Omental fat pad (tissue), 4 donors: ENCODE data around the gene TBC1D22A. TPM values are rescaled to one million over a fixed set of nuclear protein-coding genes. Genes with fewer than 3 reads are reported as not detected.
A peak's percentile ranks its signal among the peaks of the same experiment; 100 is the strongest.

Experiments used
- ATAC-seq: fragments of 150-250 bp; one replicate; pipeline ENCODE4 v1.9.1; 2016; ENCODE audit warnings: mild to moderate bottlenecking, moderate library complexity; ENCODE audit not compliant: low FRiP score
- DNase-seq: peaks from one replicate; pipeline ENCODE4 v3.0.0-alpha.2; 2019; ENCODE audit warnings: low spot score
- total RNA-seq, 4 donors: library from RNA; depleted of rRNA; stranded (reverse); fragments of >200 nt; gene quantifications; one replicate each; pipeline ENCODE4 v1.1.0, GENCODE V29; 2016
- TF ChIP-seq, protein P1 (sequence below), 3 donors: fragments of 450-650 bp; IDR thresholded peaks; one replicate each; pipeline ENCODE4 v1.5.1; 2016 to 2017; ENCODE audit warnings: antibody characterized with exemption in 3 of 3, mild to moderate bottlenecking in 3 of 3, moderate library complexity in 2 of 3

The TBC1D22A gene
- total RNA-seq, 4 donors from 2014 or later: 21.3 to 31.2 (median 24.5) TPM

DNA sequence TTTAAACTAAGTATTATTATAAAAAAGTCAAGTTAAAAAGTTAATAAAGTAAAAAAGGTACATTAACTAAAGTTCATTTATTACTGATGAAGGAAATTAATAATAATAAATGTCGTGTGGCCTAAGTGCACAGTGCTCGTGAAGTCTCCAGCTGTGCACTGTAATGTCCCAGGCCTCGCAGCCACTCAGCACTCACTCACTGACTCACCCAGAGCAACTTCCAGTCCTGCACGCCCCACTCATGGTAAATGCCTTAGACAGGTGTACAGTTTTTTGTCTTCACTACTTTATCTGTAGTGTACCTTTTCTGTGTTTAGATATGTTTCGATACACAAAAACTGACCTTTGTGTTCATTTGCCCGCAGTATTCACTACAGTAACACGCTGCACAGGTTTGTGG is 175.5 kb downstream of the TBC1D22A start:
- ATAC-seq (no peak), DNase-seq (no peak)
- TF ChIP-seq, protein P1, sequence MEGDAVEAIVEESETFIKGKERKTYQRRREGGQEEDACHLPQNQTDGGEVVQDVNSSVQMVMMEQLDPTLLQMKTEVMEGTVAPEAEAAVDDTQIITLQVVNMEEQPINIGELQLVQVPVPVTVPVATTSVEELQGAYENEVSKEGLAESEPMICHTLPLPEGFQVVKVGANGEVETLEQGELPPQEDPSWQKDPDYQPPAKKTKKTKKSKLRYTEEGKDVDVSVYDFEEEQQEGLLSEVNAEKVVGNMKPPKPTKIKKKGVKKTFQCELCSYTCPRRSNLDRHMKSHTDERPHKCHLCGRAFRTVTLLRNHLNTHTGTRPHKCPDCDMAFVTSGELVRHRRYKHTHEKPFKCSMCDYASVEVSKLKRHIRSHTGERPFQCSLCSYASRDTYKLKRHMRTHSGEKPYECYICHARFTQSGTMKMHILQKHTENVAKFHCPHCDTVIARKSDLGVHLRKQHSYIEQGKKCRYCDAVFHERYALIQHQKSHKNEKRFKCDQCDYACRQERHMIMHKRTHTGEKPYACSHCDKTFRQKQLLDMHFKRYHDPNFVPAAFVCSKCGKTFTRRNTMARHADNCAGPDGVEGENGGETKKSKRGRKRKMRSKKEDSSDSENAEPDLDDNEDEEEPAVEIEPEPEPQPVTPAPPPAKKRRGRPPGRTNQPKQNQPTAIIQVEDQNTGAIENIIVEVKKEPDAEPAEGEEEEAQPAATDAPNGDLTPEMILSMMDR (IDR thresholded peaks at IDR 0.05): no peak

DNA sequence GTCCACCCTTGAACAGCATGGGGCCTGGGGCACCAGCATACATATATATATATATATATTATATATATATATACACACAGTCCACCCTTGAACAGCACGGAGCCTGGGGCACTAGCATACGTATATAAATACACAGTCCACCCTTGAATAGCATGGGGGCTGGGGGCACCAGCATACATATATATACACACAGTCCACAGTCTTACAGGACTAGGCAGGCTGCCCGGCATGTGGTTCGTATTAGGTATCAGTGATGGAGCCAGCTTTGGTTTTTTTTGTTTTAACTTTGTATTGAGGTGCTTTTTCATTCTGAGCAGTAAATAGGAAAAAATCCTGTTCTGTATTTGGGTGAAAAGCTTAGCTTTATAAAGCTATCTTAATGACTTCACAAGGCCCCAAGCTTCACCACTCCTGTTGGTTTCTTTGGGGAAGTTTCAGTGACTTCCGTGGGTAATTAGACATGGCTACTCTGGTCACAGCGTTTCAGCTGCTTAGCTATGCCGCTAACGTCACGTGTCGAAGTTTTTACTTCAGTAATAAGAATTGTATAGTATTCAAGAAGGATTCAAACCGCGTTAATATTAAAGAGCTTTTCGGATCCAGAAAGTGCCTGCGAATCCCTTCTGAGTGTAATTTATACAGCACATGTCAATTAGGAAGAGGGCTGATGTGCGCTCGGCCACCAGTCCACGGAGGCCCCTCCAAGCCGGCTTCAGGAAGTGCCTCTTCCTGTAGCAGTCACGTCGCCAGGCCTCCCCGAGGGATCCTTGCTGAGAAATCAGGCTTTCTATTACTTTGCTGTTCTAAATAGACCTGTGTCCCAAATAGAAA is 179.7 kb downstream of the TBC1D22A start:
- no peak for DNase-seq
- ATAC-seq: no peak
- TF ChIP-seq, protein P1 (IDR thresholded peaks at IDR 0.05): no peak

DNA sequence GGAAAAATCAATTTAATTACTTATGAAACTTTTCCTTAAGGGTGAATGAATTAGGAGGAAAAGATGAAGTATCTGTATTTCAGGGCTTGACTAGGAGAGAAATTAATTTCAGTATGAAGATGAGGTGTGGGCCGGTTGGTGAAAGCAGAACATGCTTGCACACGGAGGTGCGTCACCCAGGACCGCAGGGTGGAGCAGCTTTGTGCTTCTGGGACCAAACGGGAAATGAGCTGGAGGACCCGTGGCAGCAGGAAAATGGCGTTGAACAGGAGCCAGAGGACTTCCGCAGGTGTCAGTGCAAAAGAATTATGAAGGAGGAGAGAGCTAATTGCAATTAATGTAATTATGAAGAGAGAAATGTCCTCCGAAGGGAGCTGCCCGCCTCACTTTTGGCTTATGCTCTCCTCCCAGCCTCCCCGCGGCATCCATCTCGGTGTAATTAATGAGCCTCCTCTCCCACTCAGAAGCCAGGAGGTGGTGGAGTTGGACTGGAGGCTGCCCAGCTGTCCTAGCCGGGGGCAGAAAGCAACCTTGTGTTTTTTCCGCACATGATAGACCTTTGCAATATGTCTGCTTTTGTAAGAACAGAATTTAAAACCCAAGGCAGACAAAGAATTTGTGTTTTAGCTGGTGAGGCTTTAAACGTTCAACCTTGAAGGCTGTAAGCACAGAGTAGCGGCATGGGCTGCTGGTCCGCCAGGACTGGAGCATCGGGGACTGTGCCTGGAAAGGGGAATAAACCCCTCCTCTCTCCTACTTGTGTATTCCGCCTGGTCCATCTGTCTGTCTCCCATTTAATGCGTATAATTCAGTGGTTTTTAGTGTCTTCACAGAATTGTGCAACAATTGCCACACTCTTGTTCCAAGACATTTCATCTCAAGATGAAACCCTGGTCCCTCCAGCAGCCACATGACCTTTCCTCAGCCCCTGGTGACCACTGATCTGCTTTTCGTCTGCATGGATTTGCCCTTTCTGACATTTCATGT is 180.6 kb downstream of the TBC1D22A start:
- no peak for DNase-seq
- ATAC-seq: peak; percentile 34
- TF ChIP-seq, protein P1 (IDR thresholded peaks at IDR 0.05): no peak

DNA sequence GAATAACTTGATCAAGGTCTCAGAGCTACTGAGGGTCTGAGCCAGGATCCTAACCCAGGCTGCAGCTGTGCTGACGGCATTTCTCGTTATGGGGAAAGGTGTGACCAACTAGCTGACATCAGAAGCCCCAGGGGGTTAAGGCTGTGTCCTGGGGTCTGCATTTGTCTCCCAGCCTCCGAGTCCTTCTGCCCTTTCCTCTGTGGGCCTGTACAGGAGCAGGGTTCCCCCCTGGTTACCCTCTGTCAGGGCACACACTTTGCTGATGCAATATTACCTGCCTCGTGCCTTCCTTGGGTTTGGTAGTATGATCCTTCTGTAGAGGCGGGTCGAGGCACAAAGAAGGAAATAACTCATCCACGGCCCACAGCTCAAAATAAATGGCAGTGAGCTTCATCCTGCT is 183.0 kb downstream of the TBC1D22A start:
- TF ChIP-seq, protein P1 (IDR thresholded peaks at IDR 0.05): no peak
- DNase-seq (no peak), ATAC-seq (no peak)

DNA sequence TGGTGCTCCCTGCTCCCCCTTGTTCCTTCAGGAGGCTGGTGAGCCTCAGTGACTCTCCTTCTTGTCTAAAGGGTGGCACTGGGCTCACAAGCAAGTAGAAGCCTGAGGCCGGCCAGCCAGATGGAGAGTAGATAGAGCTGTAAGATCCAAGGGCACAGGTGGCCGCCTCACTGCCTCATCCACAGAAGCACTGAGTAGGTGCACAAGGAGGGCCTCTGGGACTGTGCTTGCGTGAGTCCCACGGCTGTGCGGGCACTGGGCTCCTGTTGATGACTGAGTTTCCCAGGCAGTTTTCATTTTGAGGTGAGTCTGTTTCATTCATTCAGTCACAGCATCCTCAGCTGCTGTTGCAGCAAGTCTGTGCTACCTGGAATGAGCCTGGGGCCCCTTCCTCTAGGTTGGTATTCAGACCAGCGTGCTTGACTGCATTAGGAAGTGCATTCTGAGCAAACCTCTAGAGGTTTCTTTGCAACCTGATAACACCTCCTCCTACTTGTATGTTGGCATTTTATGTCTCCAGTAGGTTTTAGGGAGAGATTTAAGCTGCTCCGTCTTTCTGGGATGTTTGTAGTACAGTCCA is 184.0 kb downstream of the TBC1D22A start:
- DNase-seq (no peak), ATAC-seq (no peak)
- TF ChIP-seq, protein P1 (IDR thresholded peaks at IDR 0.05): no peak

DNA sequence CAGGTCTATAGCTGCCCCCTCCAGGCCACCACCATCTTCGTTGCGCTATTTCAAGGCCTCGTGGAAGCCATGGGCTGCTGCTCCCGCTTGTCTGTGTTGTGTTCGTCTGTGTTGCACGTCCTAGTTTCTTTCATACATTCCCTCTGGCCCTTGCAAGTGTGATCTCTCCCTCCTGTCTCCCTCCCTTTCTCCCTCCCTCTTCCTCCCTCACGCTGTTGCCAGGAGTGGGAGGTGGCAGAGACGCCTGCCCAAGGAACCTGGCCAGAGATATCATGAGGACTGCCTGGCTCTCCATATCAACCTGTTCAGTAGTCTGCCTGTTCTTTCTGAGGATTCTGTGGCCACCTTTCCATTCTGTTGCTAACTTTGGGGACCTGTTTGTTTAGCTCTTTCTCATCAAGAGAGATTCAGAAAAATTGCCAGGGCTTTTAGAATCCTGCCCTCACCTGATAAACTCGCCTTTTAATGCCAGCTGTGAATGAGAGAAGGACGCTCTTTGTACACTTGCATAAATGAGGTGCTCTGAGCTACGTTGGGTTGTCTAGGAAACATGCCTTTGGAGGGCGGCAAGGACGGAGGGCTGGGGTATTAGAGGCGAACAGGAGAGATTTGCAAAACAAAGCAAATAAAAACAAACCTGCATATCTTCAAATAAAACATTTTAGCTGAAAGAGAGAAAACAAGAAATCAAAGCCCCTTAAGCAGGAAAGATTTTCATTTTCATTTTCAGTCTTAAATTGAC is 185.2 kb downstream of the TBC1D22A start:
- ATAC-seq: peak; percentile 45
- TF ChIP-seq, protein P1 (IDR thresholded peaks at IDR 0.05): no peak
- no peak for DNase-seq
